Mesothelial cell of epicardium (in vitro differentiated cells): ENCODE measurements around the gene HEPN1. TPM values are rescaled to one million over a fixed set of nuclear protein-coding genes. Genes with fewer than 3 reads are reported as not detected.

Experiments used
- DNase-seq, 2 experiments: peaks; one replicate each; pipeline ENCODE4 v3.0.0; 2021; ENCODE audit warnings: low spot score in 2 of 2; ENCODE audit not compliant: unreplicated experiment in 2 of 2
- H3K27ac Mint-ChIP-seq: 2 replicates; pipeline ENCODE4 v1.8.0; 2021; ENCODE audit warnings: mixed read lengths
- H3K27me3 Mint-ChIP-seq: 2 replicates; pipeline ENCODE4 v1.8.0; 2021; ENCODE audit warnings: low read depth, mixed read lengths
- H3K36me3 Mint-ChIP-seq: 2 replicates; pipeline ENCODE4 v1.8.0; 2021; ENCODE audit warnings: mixed read lengths
- H3K4me1 Mint-ChIP-seq: 2 replicates; pipeline ENCODE4 v1.8.0; 2021; ENCODE audit warnings: mixed read lengths
- H3K4me3 Mint-ChIP-seq: 2 replicates; pipeline ENCODE4 v1.8.0; 2021; ENCODE audit warnings: mild to moderate bottlenecking, moderate library complexity, mixed read lengths
- H3K9me3 Mint-ChIP-seq: 2 replicates; pipeline ENCODE4 v1.8.0; 2021; ENCODE audit warnings: mixed read lengths
- total RNA-seq: library from RNA; stranded (reverse); gene quantifications from 3 replicates; pipeline ENCODE4 v1.2.1, GENCODE V29; 2021
- TF ChIP-seq, protein P1 (sequence below): fragments of 200-600 bp; sonication (generic); IDR thresholded peaks from one replicate; pipeline ENCODE4 v1.5.0; 2021; ENCODE audit warnings: antibody characterized with exemption; ENCODE audit not compliant: unreplicated experiment

HEPN1 gene
- total RNA-seq, 1 donor from 2014 or later = not detected

DNA sequence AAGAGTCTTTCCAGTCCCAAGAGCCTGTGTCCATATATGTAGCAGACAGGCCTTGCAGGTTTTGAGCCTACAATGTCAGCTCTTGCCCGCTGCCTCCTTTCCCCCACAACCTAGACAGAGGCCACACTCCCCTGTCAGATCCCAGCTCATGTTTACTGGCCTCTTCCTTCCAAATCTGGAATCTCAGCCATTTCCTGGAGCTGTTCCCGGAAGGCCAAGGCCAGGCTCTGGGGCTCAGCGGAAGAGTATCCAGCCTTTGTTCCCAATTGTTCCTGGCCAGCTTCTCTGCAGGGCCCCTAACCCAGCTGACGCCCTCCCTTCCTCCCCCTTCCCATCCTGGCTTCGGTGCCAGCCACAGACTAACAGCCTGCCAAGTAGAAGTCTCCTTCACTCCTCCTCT, 20.3 kb upstream of the HEPN1 start:
- Mint-ChIP-seq H3K4me3 (no peak overlapping the region), H3K9me3 (no peaks in the 10 kb centered on the region), H3K36me3 (no peaks in the 10 kb centered on the region), H3K4me1 (peaks cover 7% of the 10 kb centered on the region), H3K27ac (peak overlapping the region; percentile 54), H3K27me3 (peaks cover 43% of the 10 kb centered on the region)
- peak in 1 of 2 experiments; percentile 20 for DNase-seq
- TF ChIP-seq, protein P1, sequence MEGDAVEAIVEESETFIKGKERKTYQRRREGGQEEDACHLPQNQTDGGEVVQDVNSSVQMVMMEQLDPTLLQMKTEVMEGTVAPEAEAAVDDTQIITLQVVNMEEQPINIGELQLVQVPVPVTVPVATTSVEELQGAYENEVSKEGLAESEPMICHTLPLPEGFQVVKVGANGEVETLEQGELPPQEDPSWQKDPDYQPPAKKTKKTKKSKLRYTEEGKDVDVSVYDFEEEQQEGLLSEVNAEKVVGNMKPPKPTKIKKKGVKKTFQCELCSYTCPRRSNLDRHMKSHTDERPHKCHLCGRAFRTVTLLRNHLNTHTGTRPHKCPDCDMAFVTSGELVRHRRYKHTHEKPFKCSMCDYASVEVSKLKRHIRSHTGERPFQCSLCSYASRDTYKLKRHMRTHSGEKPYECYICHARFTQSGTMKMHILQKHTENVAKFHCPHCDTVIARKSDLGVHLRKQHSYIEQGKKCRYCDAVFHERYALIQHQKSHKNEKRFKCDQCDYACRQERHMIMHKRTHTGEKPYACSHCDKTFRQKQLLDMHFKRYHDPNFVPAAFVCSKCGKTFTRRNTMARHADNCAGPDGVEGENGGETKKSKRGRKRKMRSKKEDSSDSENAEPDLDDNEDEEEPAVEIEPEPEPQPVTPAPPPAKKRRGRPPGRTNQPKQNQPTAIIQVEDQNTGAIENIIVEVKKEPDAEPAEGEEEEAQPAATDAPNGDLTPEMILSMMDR = no peak

- Mint-ChIP-seq H3K27ac (no peak overlapping the region), H3K4me3 (no peak overlapping the region), H3K27me3 (peaks cover 47% of the 10 kb centered on the region), H3K36me3 (no peaks in the 10 kb centered on the region), H3K4me1 (peaks cover 7% of the 10 kb centered on the region), H3K9me3 (no peaks in the 10 kb centered on the region)
- DNase-seq = no peak
- TF ChIP-seq, protein P1 = no peak
These were observed 19.5 kb upstream of the HEPN1 start for GRCh38 chr11:124899383-124900145.

GRCh38 chr11:124900464-124900863, 18.6 kb upstream of the HEPN1 start:
- Mint-ChIP-seq H3K9me3 (peaks cover 1% of the 10 kb centered on the region), H3K27me3 (peaks cover 51% of the 10 kb centered on the region), H3K27ac (no peak overlapping the region), H3K4me3 (no peak overlapping the region), H3K36me3 (no peaks in the 10 kb centered on the region), H3K4me1 (peaks cover 7% of the 10 kb centered on the region)
- TF ChIP-seq, protein P1 = no peak
- DNase-seq = no peak

GRCh38 chr11:124902616-124903015, 16.4 kb upstream of the HEPN1 start:
- peaks cover 62% of the 10 kb centered on the region for H3K27me3 Mint-ChIP-seq
- TF ChIP-seq, protein P1 = no peak
- DNase-seq = no peak
- peaks cover 9% of the 10 kb centered on the region for H3K9me3 Mint-ChIP-seq
- H3K4me3 Mint-ChIP-seq = no peak overlapping the region
- H3K27ac Mint-ChIP-seq = no peak overlapping the region
- peaks cover 7% of the 10 kb centered on the region for H3K4me1 Mint-ChIP-seq
- no peaks in the 10 kb centered on the region for H3K36me3 Mint-ChIP-seq

GRCh38 chr11:124915541-124916369, 3.3 kb upstream of the HEPN1 start:
- no peak overlapping the region for H3K27ac Mint-ChIP-seq

More at GRCh38 chr11:124915541-124916369, 3.3 kb upstream of the HEPN1 start:
- no peaks in the 10 kb centered on the region for H3K4me1 Mint-ChIP-seq
- peaks cover 26% of the 10 kb centered on the region for H3K9me3 Mint-ChIP-seq
- peaks cover 48% of the 10 kb centered on the region for H3K27me3 Mint-ChIP-seq
- no peaks in the 10 kb centered on the region for H3K36me3 Mint-ChIP-seq
- no peak overlapping the region for H3K4me3 Mint-ChIP-seq
- DNase-seq = no peak
- TF ChIP-seq, protein P1 = no peak
